Measurements from ENCODE around the gene SLN. TPM values are rescaled to one million over a fixed set of nuclear protein-coding genes. Genes with fewer than 3 reads are reported as not detected.

SLN gene
- total RNA-seq, 2 donors from 2014 or later = not detected

DNA sequence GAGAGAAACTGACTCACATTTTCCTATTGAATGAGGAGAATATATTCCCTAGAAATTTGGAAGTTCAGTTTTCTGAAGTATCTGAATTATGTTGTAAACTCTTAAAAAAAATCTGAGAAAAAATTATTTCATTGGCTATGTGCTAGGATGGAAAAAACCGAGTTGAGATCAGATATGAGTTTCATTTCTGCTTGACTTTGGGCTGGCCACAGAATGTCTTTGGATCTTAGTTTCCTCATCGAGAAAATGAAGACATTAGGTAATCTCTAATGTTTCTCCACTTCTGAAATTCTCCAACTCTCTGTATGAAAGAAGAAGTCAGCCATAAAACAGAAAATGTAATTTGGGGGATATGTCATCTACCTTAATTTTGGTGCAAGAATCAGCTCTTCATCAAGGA lies 28.8 kb downstream of the SLN start:
- Histone ChIP-seq H3K9ac (ENCODE audit: low read depth in 2 of 2, low read length in 2 of 2) (no peak overlapping the region), H3K36me3 (no peaks in the 10 kb centered on the region), H3K9me3 (no peaks in the 10 kb centered on the region), H3K27ac (no peak overlapping the region), H3K4me3 (no peak overlapping the region), H3K27me3 (no peaks in the 10 kb centered on the region), H3K4me1 (no peaks in the 10 kb centered on the region)
- no peak for DNase-seq
- TF ChIP-seq, protein P1, sequence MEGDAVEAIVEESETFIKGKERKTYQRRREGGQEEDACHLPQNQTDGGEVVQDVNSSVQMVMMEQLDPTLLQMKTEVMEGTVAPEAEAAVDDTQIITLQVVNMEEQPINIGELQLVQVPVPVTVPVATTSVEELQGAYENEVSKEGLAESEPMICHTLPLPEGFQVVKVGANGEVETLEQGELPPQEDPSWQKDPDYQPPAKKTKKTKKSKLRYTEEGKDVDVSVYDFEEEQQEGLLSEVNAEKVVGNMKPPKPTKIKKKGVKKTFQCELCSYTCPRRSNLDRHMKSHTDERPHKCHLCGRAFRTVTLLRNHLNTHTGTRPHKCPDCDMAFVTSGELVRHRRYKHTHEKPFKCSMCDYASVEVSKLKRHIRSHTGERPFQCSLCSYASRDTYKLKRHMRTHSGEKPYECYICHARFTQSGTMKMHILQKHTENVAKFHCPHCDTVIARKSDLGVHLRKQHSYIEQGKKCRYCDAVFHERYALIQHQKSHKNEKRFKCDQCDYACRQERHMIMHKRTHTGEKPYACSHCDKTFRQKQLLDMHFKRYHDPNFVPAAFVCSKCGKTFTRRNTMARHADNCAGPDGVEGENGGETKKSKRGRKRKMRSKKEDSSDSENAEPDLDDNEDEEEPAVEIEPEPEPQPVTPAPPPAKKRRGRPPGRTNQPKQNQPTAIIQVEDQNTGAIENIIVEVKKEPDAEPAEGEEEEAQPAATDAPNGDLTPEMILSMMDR (IDR thresholded peaks at IDR 0.05) = no peak
- intact Hi-C loops (cut with DNase I) = no loop called here

DNA sequence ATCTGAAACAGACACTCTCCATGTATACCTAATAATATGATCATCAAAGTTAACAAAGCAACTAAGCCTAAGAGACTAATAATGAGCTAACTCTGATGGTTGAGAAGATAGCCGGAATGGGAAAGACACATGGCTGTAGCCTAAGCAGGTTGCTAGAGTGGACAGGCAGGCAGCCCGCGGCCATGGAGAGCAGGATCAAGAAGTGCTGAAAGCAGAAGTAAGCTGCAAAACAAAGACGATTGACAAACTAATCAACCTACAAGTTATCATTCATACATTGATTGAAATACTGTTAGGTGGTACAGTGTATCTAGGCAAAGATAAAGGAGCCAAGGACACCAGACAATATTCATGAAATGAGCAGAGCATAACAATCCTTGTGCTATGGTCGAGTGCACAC lies 29.3 kb downstream of the SLN start:
- Histone ChIP-seq H3K4me1 (no peaks in the 10 kb centered on the region), H3K27ac (no peak overlapping the region), H3K27me3 (no peaks in the 10 kb centered on the region), H3K9ac (ENCODE audit: low read depth in 2 of 2, low read length in 2 of 2) (no peak overlapping the region), H3K4me3 (no peak overlapping the region), H3K9me3 (no peaks in the 10 kb centered on the region), H3K36me3 (no peaks in the 10 kb centered on the region)
- no peak for DNase-seq
- intact Hi-C loops (cut with DNase I) = no loop called here
- TF ChIP-seq, protein P1 (IDR thresholded peaks at IDR 0.05) = no peak

DNA sequence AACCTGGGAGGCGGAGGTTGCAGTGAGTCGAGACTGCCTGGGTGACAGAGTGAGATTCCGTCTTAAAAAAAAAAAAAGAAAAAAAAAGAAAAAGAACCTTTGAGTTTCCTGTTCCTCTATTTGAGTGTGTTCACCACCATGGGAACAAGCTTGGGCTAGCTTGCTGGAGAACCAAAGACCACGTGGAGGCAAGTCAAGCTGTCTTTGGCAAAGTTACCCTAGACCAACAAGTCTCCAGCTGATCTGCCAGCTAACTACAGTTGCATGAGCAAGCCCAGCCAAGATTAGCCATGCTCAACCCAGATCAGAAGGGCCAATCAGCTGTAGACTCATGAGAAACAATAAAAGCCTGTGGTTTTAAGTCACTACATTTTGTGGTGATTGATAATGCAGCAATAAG lies 29.7 kb downstream of the SLN start:
- Histone ChIP-seq H3K9ac (ENCODE audit: low read depth in 2 of 2, low read length in 2 of 2) (no peak overlapping the region), H3K4me3 (no peak overlapping the region), H3K4me1 (no peaks in the 10 kb centered on the region), H3K9me3 (no peaks in the 10 kb centered on the region), H3K36me3 (no peaks in the 10 kb centered on the region), H3K27ac (no peak overlapping the region), H3K27me3 (no peaks in the 10 kb centered on the region)
- TF ChIP-seq, protein P1 (IDR thresholded peaks at IDR 0.05) = no peak
- intact Hi-C loops (cut with DNase I) = no loop called here
- DNase-seq = no peak

DNA sequence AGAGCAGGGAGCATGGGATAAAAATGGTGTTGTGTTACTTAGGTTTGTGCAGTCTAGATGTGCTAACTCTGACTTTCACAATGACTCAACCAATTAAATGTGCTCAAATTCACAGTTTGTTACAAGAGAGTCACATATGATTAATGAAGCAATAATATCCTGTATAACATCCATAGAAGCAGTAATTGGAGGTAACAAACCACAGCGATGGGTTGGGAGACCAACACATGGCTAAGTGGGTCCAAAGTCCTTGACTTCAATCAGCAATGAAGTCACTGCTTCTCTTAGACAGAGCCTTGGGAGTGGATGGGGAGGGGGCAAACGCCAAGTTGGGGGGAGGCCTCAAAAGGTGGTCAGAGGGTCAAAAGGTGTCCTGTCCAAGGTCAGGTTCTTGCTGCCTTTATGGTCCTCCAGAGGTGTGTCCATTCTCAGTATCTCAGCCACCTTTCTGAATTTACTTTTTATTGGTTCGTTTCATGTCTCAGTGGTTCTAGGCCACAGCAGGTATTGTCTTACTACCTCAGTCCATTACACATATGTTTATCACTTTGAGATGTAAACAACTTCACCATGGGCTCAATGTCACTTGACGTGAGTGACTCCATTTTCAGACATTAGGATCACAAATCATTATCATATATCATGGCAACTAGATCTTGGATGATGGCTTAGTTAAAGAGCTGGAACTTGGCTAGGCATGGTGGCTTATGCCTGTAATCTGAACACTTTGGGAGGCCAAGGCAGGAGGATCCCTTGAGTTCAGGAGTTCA lies 32.4 kb downstream of the SLN start:
- Histone ChIP-seq H3K4me1 (no peaks in the 10 kb centered on the region), H3K4me3 (no peak overlapping the region)
- intact Hi-C loops (cut with DNase I) = no loop called here

DNA sequence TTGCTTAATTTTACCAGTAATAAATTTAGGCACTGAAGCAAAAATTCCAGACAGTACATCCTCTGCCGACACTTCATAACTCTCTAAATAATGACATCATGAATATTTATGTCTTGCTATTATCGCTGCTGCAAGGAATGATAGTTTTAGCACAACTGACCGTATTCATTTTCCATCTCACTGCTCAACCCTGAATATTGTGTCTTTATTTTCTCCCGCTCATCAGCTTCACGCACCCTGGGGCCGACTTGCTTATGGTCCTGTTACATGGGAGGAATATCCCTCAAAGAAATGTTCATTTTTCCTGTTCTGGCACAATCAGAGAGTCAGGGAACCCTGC lies 33.3 kb downstream of the SLN start:
- TF ChIP-seq, protein P1 (IDR thresholded peaks at IDR 0.05) = no peak
- Histone ChIP-seq H3K4me3 (no peak overlapping the region), H3K4me1 (no peaks in the 10 kb centered on the region), H3K9me3 (no peaks in the 10 kb centered on the region), H3K9ac (ENCODE audit: low read depth in 2 of 2, low read length in 2 of 2) (no peak overlapping the region), H3K36me3 (no peaks in the 10 kb centered on the region), H3K27ac (no peak overlapping the region), H3K27me3 (no peaks in the 10 kb centered on the region)
- DNase-seq = no peak
- intact Hi-C loops (cut with DNase I) = no loop called here

More for the DNA sequence above, 32.4 kb downstream of the SLN start:
- Histone ChIP-seq H3K9ac (ENCODE audit: low read depth in 2 of 2, low read length in 2 of 2) (no peak overlapping the region), H3K27ac (no peak overlapping the region), H3K9me3 (no peaks in the 10 kb centered on the region), H3K36me3 (no peaks in the 10 kb centered on the region), H3K27me3 (no peaks in the 10 kb centered on the region)
- TF ChIP-seq, protein P1 (IDR thresholded peaks at IDR 0.05) = no peak
- DNase-seq = no peak

Data from colonic mucosa (tissue), 4 donors.